HCT116 (cell line): Measurements from ENCODE around the gene CTRB2. TPM values are rescaled to one million over a fixed set of nuclear protein-coding genes. Genes with fewer than 3 reads are reported as not detected.

Experiments
- ATAC-seq: fragments of 200-7000 bp; cut with Tn5 transposase; 2 replicates; pipeline ENCODE4 v1.9.1; 2020; ENCODE audit warnings: mild to moderate bottlenecking, moderate library complexity
- BruUV-seq: library from RNA; stranded (reverse); fragments of 400-500 nt; replicated peaks from 2 replicates; lab custom pipeline; 2021; lab: Mats Ljungman, UMichigan
- CTCF ChIA-PET: fragments of 300-600 bp; sonication (Branson Sonifier 250); formaldehyde crosslinking; loops from one replicate; lab custom pipeline; 2021; ENCODE audit warnings: antibody characterized with exemption; lab: Charles Lee
- POLR2A ChIA-PET: fragments of 300-600, 350-600 bp; sonication (Branson Sonifier 250); formaldehyde crosslinking; loops from one replicate; lab custom pipeline; 2021; ENCODE audit warnings: antibody characterized with exemption; lab: Charles Lee
- RAD21 ChIA-PET, 2 experiments: fragments of 300-600 bp; sonication (Branson Sonifier 250); formaldehyde crosslinking; loops; one replicate each; lab custom pipeline; 2023; ENCODE audit warnings: low total read pairs in 2 of 2; ENCODE audit not compliant: uncharacterized antibody in 2 of 2, unreplicated experiment in 2 of 2, low non-redundant PET in 1 of 2; lab: Charles Lee
- DNase-seq: peaks from one replicate; pipeline ENCODE4 v3.0.0-alpha.2; 2010; ENCODE audit warnings: low read depth, low spot score
- H2AFZ ChIP-seq: fragments of 200-600 bp; shearing (Covaris generic), sonication (generic); 2 replicates; pipeline ENCODE4 v1.6.1; 2017; ENCODE audit warnings: low read depth, mixed run types, mixed read lengths, antibody characterized with exemption, low read length; ENCODE audit not compliant: poor library complexity, severe bottlenecking
- H3K27ac ChIP-seq: 2 replicates; pipeline ENCODE4 v1.5.1; 2012; ENCODE audit warnings: low read depth, low read length
- H3K27me3 ChIP-seq: fragments of 200-600 bp; sonication (generic); 2 replicates; pipeline ENCODE4 v1.6.1; 2016; ENCODE audit warnings: mixed run types, low read length, mixed read lengths; ENCODE audit not compliant: insufficient read depth
- H3K36me3 ChIP-seq, 2 experiments: fragments of 200-500 bp in 1 of 2; fragments of 200-600 bp in 1 of 2; sonication (Bioruptor generic) in 1 of 2; sonication (generic) in 1 of 2; 2 replicates each; pipeline versions ENCODE4 v1.5.1 to v1.6.1; 2014 to 2016; ENCODE audit warnings: low read length in 2 of 2, inconsistent platforms in 1 of 2, mixed read lengths in 1 of 2, mixed run types in 1 of 2; ENCODE audit not compliant: insufficient read depth in 2 of 2, control insufficient read depth in 1 of 2
- H3K4me1 ChIP-seq, 2 experiments: fragments of 200-600 bp in 1 of 2; sonication (generic) in 1 of 2; 2 replicates each; pipeline versions ENCODE4 v1.5.1 to v1.6.1; 2012 to 2017; ENCODE audit warnings: low read length in 2 of 2, inconsistent platforms in 1 of 2, mild to moderate bottlenecking in 1 of 2, mixed read lengths in 1 of 2, mixed run types in 1 of 2, moderate library complexity in 1 of 2; ENCODE audit not compliant: insufficient read depth in 2 of 2, control insufficient read depth in 1 of 2
- H3K4me2 ChIP-seq: fragments of 200-600 bp; sonication (generic); 2 replicates; pipeline ENCODE4 v1.6.1; 2017; ENCODE audit warnings: mixed run types, low read length, mixed read lengths
- H3K4me3 ChIP-seq, 2 experiments: fragments of 200-600 bp in 1 of 2; sonication (generic) in 1 of 2; replicated peaks in 1 of 2; 2 replicates each; pipeline ENCODE4 v1.5.1; 2011 to 2016; ENCODE audit warnings: low read length in 2 of 2, control low read depth in 1 of 2, low read depth in 1 of 2, mild to moderate bottlenecking in 1 of 2, mixed read lengths in 1 of 2, mixed run types in 1 of 2
- H3K79me2 ChIP-seq: fragments of 200-600 bp; sonication (generic); 2 replicates; pipeline ENCODE4 v1.6.1; 2017; ENCODE audit warnings: mild to moderate bottlenecking, mixed run types, low read length, moderate library complexity, mixed read lengths; ENCODE audit not compliant: insufficient read depth
- H3K9ac ChIP-seq: fragments of 200-600 bp; sonication (generic); 2 replicates; pipeline ENCODE4 v1.6.1; 2016; ENCODE audit warnings: low read length, mixed read lengths
- H3K9me2 ChIP-seq: fragments of 200-600 bp; sonication (generic), shearing (Covaris generic); 2 replicates; pipeline ENCODE4 v1.6.1; 2017; ENCODE audit warnings: mixed run types, mild to moderate bottlenecking, moderate library complexity; ENCODE audit not compliant: insufficient read depth
- H3K9me3 ChIP-seq, 2 experiments: fragments of 200-500 bp in 1 of 2; fragments of 200-600 bp in 1 of 2; sonication (Bioruptor generic) in 1 of 2; sonication (generic) in 1 of 2; 2 replicates each; pipeline ENCODE4 v1.6.1; 2014 to 2017; ENCODE audit warnings: low read length in 2 of 2, mixed read lengths in 2 of 2, inconsistent platforms in 1 of 2, low read depth in 1 of 2, mild to moderate bottlenecking in 1 of 2, mixed run types in 1 of 2, moderate library complexity in 1 of 2; ENCODE audit not compliant: control insufficient read depth in 1 of 2, insufficient read depth in 1 of 2
- H4K20me1 ChIP-seq: fragments of 200-600 bp; sonication (generic), shearing (Covaris generic); 2 replicates; pipeline ENCODE4 v1.6.1; 2017; ENCODE audit warnings: mixed run types, mild to moderate bottlenecking, moderate library complexity; ENCODE audit not compliant: insufficient read depth
- ATF3 ChIP-seq: IDR thresholded peaks from 2 replicates; pipeline ENCODE4 v1.6.1; 2012
- CBX3 ChIP-seq: IDR thresholded peaks from 2 replicates; pipeline ENCODE4 v1.6.1; 2012; ENCODE audit warnings: low read depth
- CTCF ChIP-seq, 3 experiments: fragments of 200-600 bp in 1 of 3; sonication (generic) in 1 of 3; IDR thresholded peaks in 2 of 3; conservative IDR thresholded peaks in 1 of 3; 2 replicates each; pipeline ENCODE4 v1.5.1; 2012 to 2017; ENCODE audit warnings: low read depth in 2 of 3, low read length in 2 of 3, antibody characterized with exemption in 1 of 3, borderline replicate concordance in 1 of 3, control low read depth in 1 of 3, mild to moderate bottlenecking in 1 of 3, mixed read lengths in 1 of 3, mixed run types in 1 of 3, moderate library complexity in 1 of 3; ENCODE audit not compliant: insufficient read depth in 1 of 3
- EGR1 ChIP-seq: IDR thresholded peaks from 2 replicates; pipeline ENCODE4 v1.6.1; 2012; ENCODE audit warnings: low read depth
- ELF1 ChIP-seq: IDR thresholded peaks from 2 replicates; pipeline ENCODE4 v1.6.1; 2012; ENCODE audit warnings: low read depth, borderline replicate concordance
- EZH2 ChIP-seq: fragments of 200-600 bp; sonication (generic); IDR thresholded peaks from 2 replicates; pipeline ENCODE4 v1.6.1; 2017; ENCODE audit warnings: antibody characterized with exemption, mixed run types
- EZH2phosphoT487 ChIP-seq: fragments of 200-600 bp; IDR thresholded peaks from 2 replicates; pipeline ENCODE4 v1.6.1; 2018; ENCODE audit warnings: antibody characterized with exemption, borderline replicate concordance
- FOSL1 ChIP-seq: IDR thresholded peaks from 2 replicates; pipeline ENCODE4 v1.6.1; 2012; ENCODE audit warnings: low read depth
- JUND ChIP-seq: IDR thresholded peaks from 2 replicates; pipeline ENCODE4 v1.6.1; 2012
- POLR2AphosphoS5 ChIP-seq: IDR thresholded peaks from 2 replicates; pipeline ENCODE4 v1.6.1; 2011; ENCODE audit warnings: mild to moderate bottlenecking, low read depth, low read length, moderate library complexity
- REST ChIP-seq: IDR thresholded peaks from 2 replicates; pipeline ENCODE4 v1.6.1; 2012; ENCODE audit warnings: low read depth
- SIN3A ChIP-seq: IDR thresholded peaks from 2 replicates; pipeline ENCODE4 v1.6.1; 2012; ENCODE audit warnings: low read depth
- SP1 ChIP-seq: IDR thresholded peaks from 2 replicates; pipeline ENCODE4 v1.6.1; 2012; ENCODE audit warnings: low read depth
- SRF ChIP-seq: IDR thresholded peaks from 2 replicates; pipeline ENCODE4 v1.6.1; 2012; ENCODE audit warnings: low read depth
- TCF7L2 ChIP-seq: IDR thresholded peaks from 2 replicates; pipeline ENCODE4 v1.7.0; 2011; ENCODE audit warnings: borderline replicate concordance, inconsistent platforms; ENCODE audit not compliant: insufficient read depth, insufficient read length; ENCODE audit errors: extremely low read depth
- ZBTB33 ChIP-seq: IDR thresholded peaks from 2 replicates; pipeline ENCODE4 v1.6.1; 2011; ENCODE audit warnings: mild to moderate bottlenecking, low read length, moderate library complexity; ENCODE audit not compliant: insufficient replicate concordance; ENCODE audit errors: extremely low read depth
- ZFX ChIP-seq: fragments of 450-650 bp; IDR thresholded peaks from 2 replicates; pipeline ENCODE4 v1.6.1; 2017
- ZNF274 ChIP-seq: fragments of 200-500 bp; sonication (Bioruptor generic); IDR thresholded peaks from 2 replicates; pipeline ENCODE4 v1.6.1; 2014; ENCODE audit warnings: mild to moderate bottlenecking, low read depth, low read length, inconsistent platforms
- intact Hi-C: fragments of 100-400 bp; cut with micrococcal nuclease; formaldehyde crosslinking; loops from 2 replicates; pipeline ENCODE4 v1.10.0; 2022
- total RNA-seq: library from RNA; stranded (reverse); gene quantifications from one replicate; pipeline ENCODE4 v1.2.1, GENCODE V29; 2021; ENCODE audit not compliant: unreplicated experiment

The CTRB2 gene
- total RNA-seq, 1 experiment from 2014 or later, result 10.0 TPM

- no TSS peak for BruUV-seq
- H3K79me2 ChIP-seq, result no peaks in the 10 kb centered on the region
- no peak within 1 kb of the TSS for H3K27ac ChIP-seq
- no peak for DNase-seq
- H3K9me2 ChIP-seq, result no peaks in the 10 kb centered on the region
- no peaks in the 10 kb centered on the region for H3K27me3 ChIP-seq
- TF ChIP-seq POLR2AphosphoS5, result no peak
- TF ChIP-seq ZNF274, result no peak
- no peak for TF ChIP-seq CTCF (IDR thresholded peaks at IDR 0.05 in 2 of 3, conservative IDR thresholded peaks at IDR 0.05 in 1 of 3; ENCODE audit: borderline replicate concordance in 1 of 3, insufficient read depth in 1 of 3, low read depth in 2 of 3, low read length in 2 of 3)
- no peak for TF ChIP-seq ZBTB33
- TF ChIP-seq SIN3A, result no peak
- no peak for TF ChIP-seq EGR1
- no peak for TF ChIP-seq EZH2phosphoT487
- no peak for TF ChIP-seq EZH2
- no peak for TF ChIP-seq TCF7L2
- no peak for TF ChIP-seq SP1
- TF ChIP-seq JUND, result no peak
- no peak for TF ChIP-seq ELF1
- no peak for TF ChIP-seq CBX3
- no peak for TF ChIP-seq REST
- TF ChIP-seq FOSL1, result no peak
- TF ChIP-seq SRF, result no peak
- no peak for TF ChIP-seq ZFX
- TF ChIP-seq ATF3, result no peak
- TF ChIP-seq, all 23 proteins: peak for 0
- Histone ChIP-seq H3K9ac (no peak within 1 kb of the TSS), H3K4me1 (no peaks in the 10 kb centered on the region), H2AFZ (no peak within 1 kb of the TSS), H3K9me3 (no peaks in the 10 kb centered on the region), H3K4me2 (no peak within 1 kb of the TSS), H3K4me3 (no peak within 1 kb of the TSS), H3K36me3 (no peaks in the 10 kb centered on the region), H4K20me1 (no peaks in the 10 kb centered on the region)
- RAD21 ChIA-PET, result no interaction called here
- intact Hi-C loops, result no loop called here
- CTCF ChIA-PET, result interaction anchor here (1.3 kb wide), 1 partner anchor 15 kb away, joined by 4 read pairs; no protein-coding TSS in a partner anchor
- no peak for ATAC-seq
- POLR2A ChIA-PET, result no interaction called here
Measured at GRCh38 chr16:75218256-75219076, 11.5 kb upstream of the CTRB2 start, which contains the start of gene CTRB1. TSS of gene CTRB1 (plus strand) at chr16:75218988. CDS start at chr16:75219008, 20 bp downstream.
